Measurements from ENCODE around the gene SMIM1.

DNA sequence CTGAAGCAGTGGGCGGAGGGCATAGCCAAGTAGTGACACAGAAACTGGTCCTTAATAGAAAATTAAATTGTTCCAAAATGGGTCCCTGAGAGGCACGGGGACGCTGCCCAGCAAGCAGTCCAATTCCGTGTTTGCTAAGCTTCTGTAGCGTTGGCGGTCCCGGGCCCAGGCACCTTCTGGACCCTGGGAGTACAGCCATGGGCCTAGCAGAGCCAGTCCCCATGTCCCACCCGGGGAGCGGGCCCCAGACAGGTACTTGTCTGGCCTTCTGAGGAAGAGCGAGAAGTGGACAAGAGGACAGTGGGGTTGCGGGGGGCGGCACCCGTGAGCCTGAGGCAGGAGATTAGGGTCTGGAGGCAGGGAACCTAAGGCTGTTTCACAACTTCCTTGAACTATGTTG is 31.8 kb upstream of the SMIM1 start:
- TF ChIP-seq, protein P1, sequence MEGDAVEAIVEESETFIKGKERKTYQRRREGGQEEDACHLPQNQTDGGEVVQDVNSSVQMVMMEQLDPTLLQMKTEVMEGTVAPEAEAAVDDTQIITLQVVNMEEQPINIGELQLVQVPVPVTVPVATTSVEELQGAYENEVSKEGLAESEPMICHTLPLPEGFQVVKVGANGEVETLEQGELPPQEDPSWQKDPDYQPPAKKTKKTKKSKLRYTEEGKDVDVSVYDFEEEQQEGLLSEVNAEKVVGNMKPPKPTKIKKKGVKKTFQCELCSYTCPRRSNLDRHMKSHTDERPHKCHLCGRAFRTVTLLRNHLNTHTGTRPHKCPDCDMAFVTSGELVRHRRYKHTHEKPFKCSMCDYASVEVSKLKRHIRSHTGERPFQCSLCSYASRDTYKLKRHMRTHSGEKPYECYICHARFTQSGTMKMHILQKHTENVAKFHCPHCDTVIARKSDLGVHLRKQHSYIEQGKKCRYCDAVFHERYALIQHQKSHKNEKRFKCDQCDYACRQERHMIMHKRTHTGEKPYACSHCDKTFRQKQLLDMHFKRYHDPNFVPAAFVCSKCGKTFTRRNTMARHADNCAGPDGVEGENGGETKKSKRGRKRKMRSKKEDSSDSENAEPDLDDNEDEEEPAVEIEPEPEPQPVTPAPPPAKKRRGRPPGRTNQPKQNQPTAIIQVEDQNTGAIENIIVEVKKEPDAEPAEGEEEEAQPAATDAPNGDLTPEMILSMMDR (IDR thresholded peaks at IDR 0.05 in 2 of 3, conservative IDR thresholded peaks at IDR 0.05 in 1 of 3; ENCODE audit: insufficient read depth in 2 of 3, low read depth in 1 of 3, low read length in 3 of 3) = no peak
- TF ChIP-seq SIN3A (IDR thresholded peaks at IDR 0.05; ENCODE audit: borderline replicate concordance in 2 of 2, control insufficient read depth in 1 of 2, low read depth in 2 of 2, low read length in 2 of 2) (no peak), ELF1 (tag; IDR thresholded peaks at IDR 0.05) (no peak), SP1 (CRISPR knock-in tag; IDR thresholded peaks at IDR 0.05) (no peak), PTRF (tag; IDR thresholded peaks at IDR 0.05) (no peak), RHOXF2B (CRISPR knock-in tag; conservative IDR thresholded peaks at IDR 0.05) (no peak), PTBP1 (IDR thresholded peaks at IDR 0.05; ENCODE audit: low read depth, low read length) (no peak)
- TF ChIP-seq, protein P2, sequence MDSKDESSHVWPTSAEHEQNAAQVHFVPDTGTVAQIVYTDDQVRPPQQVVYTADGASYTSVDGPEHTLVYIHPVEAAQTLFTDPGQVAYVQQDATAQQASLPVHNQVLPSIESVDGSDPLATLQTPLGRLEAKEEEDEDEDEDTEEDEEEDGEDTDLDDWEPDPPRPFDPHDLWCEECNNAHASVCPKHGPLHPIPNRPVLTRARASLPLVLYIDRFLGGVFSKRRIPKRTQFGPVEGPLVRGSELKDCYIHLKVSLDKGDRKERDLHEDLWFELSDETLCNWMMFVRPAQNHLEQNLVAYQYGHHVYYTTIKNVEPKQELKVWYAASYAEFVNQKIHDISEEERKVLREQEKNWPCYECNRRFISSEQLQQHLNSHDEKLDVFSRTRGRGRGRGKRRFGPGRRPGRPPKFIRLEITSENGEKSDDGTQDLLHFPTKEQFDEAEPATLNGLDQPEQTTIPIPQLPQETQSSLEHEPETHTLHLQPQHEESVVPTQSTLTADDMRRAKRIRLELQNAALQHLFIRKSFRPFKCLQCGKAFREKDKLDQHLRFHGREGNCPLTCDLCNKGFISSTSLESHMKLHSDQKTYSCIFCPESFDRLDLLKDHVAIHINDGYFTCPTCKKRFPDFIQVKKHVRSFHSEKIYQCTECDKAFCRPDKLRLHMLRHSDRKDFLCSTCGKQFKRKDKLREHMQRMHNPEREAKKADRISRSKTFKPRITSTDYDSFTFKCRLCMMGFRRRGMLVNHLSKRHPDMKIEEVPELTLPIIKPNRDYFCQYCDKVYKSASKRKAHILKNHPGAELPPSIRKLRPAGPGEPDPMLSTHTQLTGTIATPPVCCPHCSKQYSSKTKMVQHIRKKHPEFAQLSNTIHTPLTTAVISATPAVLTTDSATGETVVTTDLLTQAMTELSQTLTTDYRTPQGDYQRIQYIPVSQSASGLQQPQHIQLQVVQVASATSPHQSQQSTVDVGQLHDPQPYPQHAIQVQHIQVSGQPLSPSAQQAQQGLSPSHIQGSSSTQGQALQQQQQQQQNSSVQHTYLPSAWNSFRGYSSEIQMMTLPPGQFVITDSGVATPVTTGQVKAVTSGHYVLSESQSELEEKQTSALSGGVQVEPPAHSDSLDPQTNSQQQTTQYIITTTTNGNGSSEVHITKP (IDR thresholded peaks at IDR 0.05; ENCODE audit: partially characterized antibody) = no peak
